ENCODE results near the gene MAP4K1. TPM values are rescaled to one million over a fixed set of nuclear protein-coding genes. Genes with fewer than 3 reads are reported as not detected.

Gene MAP4K1
- total RNA-seq, 1 experiment from 2014 or later: 0.56 TPM

DNA sequence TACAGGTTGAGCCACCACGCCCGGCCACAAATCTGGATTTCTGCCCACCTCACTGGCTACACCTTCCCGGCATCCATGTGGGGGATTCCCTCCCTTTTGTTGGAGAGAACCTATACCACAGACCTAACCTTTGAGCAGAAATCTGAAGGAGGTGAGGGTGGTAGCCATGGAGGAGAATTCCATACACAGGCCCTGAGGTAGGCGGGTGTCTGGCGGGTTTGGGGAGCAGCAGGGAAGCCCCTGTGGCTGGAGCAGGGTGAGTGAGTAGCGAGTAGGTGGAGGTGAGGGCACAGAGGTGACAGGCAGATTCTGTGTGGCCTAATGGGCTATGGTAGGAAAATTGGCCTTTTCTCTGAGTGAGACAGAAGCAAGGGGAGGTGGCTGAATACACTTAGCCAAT is 11.8 kb upstream of the MAP4K1 start:
- Mint-ChIP-seq H3K36me3 (ENCODE audit: insufficient read depth, unreplicated experiment) (peaks cover 85% of the 10 kb centered on the region), H3K27ac (ENCODE audit: low read depth, unreplicated experiment) (no peak overlapping the region), H3K4me1 (ENCODE audit: insufficient read depth, unreplicated experiment) (peaks cover 3% of the 10 kb centered on the region), H3K27me3 (ENCODE audit: insufficient read depth, unreplicated experiment) (no peaks in the 10 kb centered on the region), H3K4me3 (ENCODE audit: unreplicated experiment) (no peak overlapping the region), H3K9me3 (ENCODE audit: unreplicated experiment) (no peaks in the 10 kb centered on the region)
- no TSS peak for BruUV-seq (replicated peaks)
- no peak for DNase-seq (ENCODE audit: unreplicated experiment)
- ChIA-PET POLR2A (interaction anchor here (0.7 to 1.8 kb wide), 3 partner anchors 9 to 12 kb away, joined by 3 to 5 read pairs (median 4); partner anchors contain the start of gene EIF3K), CTCF (interaction anchor here (0.6 to 1.0 kb wide), 3 partner anchors 12 to 511 kb away, joined by 3 to 5 read pairs (median 3); no protein-coding TSS in a partner anchor)
- TF ChIP-seq, protein P1, sequence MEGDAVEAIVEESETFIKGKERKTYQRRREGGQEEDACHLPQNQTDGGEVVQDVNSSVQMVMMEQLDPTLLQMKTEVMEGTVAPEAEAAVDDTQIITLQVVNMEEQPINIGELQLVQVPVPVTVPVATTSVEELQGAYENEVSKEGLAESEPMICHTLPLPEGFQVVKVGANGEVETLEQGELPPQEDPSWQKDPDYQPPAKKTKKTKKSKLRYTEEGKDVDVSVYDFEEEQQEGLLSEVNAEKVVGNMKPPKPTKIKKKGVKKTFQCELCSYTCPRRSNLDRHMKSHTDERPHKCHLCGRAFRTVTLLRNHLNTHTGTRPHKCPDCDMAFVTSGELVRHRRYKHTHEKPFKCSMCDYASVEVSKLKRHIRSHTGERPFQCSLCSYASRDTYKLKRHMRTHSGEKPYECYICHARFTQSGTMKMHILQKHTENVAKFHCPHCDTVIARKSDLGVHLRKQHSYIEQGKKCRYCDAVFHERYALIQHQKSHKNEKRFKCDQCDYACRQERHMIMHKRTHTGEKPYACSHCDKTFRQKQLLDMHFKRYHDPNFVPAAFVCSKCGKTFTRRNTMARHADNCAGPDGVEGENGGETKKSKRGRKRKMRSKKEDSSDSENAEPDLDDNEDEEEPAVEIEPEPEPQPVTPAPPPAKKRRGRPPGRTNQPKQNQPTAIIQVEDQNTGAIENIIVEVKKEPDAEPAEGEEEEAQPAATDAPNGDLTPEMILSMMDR (IDR thresholded peaks at IDR 0.05; ENCODE audit: unreplicated experiment): no peak
- intact Hi-C loops (cut with micrococcal nuclease): no loop called here

GRCh38 chr19:38626401-38626800 is 8.6 kb upstream of the MAP4K1 start:
- no peak overlapping the region for H3K27ac Mint-ChIP-seq (ENCODE audit: low read depth, unreplicated experiment)
- TF ChIP-seq, protein P1 (IDR thresholded peaks at IDR 0.05; ENCODE audit: unreplicated experiment): no peak
- peaks cover 94% of the 10 kb centered on the region for H3K36me3 Mint-ChIP-seq (ENCODE audit: insufficient read depth, unreplicated experiment)
- BruUV-seq (replicated peaks): no TSS peak
- intact Hi-C loops (cut with micrococcal nuclease): no loop called here
- DNase-seq (ENCODE audit: unreplicated experiment): no peak
- H3K9me3 Mint-ChIP-seq (ENCODE audit: unreplicated experiment): no peaks in the 10 kb centered on the region
- ChIA-PET POLR2A (interaction anchor here (0.6 kb wide), 1 partner anchor 71 kb away, joined by 6 read pairs; no protein-coding TSS in a partner anchor), CTCF (interaction anchor here (1.5 to 2.2 kb wide), 2 partner anchors 8 to 63 kb away, joined by 3 to 17 read pairs; no protein-coding TSS in a partner anchor)
- H3K4me3 Mint-ChIP-seq (ENCODE audit: unreplicated experiment): no peak overlapping the region
- no peaks in the 10 kb centered on the region for H3K27me3 Mint-ChIP-seq (ENCODE audit: insufficient read depth, unreplicated experiment)
- no peaks in the 10 kb centered on the region for H3K4me1 Mint-ChIP-seq (ENCODE audit: insufficient read depth, unreplicated experiment)

- intact Hi-C loops (cut with micrococcal nuclease): no loop called here
- H3K9me3 Mint-ChIP-seq (ENCODE audit: unreplicated experiment): no peaks in the 10 kb centered on the region
- H3K4me1 Mint-ChIP-seq (ENCODE audit: insufficient read depth, unreplicated experiment): peaks cover 4% of the 10 kb centered on the region
- ChIA-PET CTCF (interaction anchor here (0.7 to 2.2 kb wide), 2 partner anchors 10 to 147 kb away, joined by 3 to 17 read pairs; no protein-coding TSS in a partner anchor), POLR2A (interaction anchor here (1.5 kb wide), 1 partner anchor 10 kb away, joined by 3 read pairs; no protein-coding TSS in a partner anchor)
- BruUV-seq (replicated peaks): no TSS peak
- peaks cover 94% of the 10 kb centered on the region for H3K36me3 Mint-ChIP-seq (ENCODE audit: insufficient read depth, unreplicated experiment)
- no peak overlapping the region for H3K4me3 Mint-ChIP-seq (ENCODE audit: unreplicated experiment)
- H3K27ac Mint-ChIP-seq (ENCODE audit: low read depth, unreplicated experiment): peak overlapping the region; percentile 51
- no peaks in the 10 kb centered on the region for H3K27me3 Mint-ChIP-seq (ENCODE audit: insufficient read depth, unreplicated experiment)
- TF ChIP-seq, protein P1 (IDR thresholded peaks at IDR 0.05; ENCODE audit: unreplicated experiment): no peak
- no peak for DNase-seq (ENCODE audit: unreplicated experiment)
These were observed 7.1 kb upstream of the MAP4K1 start for GRCh38 chr19:38624822-38625221.

- Mint-ChIP-seq H3K4me3 (ENCODE audit: unreplicated experiment) (peak overlapping the region; percentile 100), H3K36me3 (ENCODE audit: insufficient read depth, unreplicated experiment) (peaks cover 55% of the 10 kb centered on the region), H3K9me3 (ENCODE audit: unreplicated experiment) (no peaks in the 10 kb centered on the region), H3K4me1 (ENCODE audit: insufficient read depth, unreplicated experiment) (peaks cover 8% of the 10 kb centered on the region), H3K27ac (ENCODE audit: low read depth, unreplicated experiment) (peak overlapping the region; percentile 99), H3K27me3 (ENCODE audit: insufficient read depth, unreplicated experiment) (no peaks in the 10 kb centered on the region)
- intact Hi-C loops (cut with micrococcal nuclease): loop anchor here (5.0 kb wide), 2 partner anchors 62 to 77 kb away; no protein-coding TSS in a partner anchor
- BruUV-seq (replicated peaks): TSS peak; percentile 62
- DNase-seq (ENCODE audit: unreplicated experiment): no peak
- TF ChIP-seq, protein P1 (IDR thresholded peaks at IDR 0.05; ENCODE audit: unreplicated experiment): no peak
- ChIA-PET POLR2A (interaction anchor here (0.5 to 2.9 kb wide), 21 partner anchors 8 to 311 kb away, joined by 3 to 39 read pairs (median 4); partner anchors contain the start of genes ACTN4, HNRNPL, MRPS12 and PSMD8), CTCF (interaction anchor here (0.6 to 6.1 kb wide), 7 partner anchors 16 to 394 kb away, joined by 3 to 46 read pairs (median 3); no protein-coding TSS in a partner anchor)
These were observed 1.8 kb upstream of the MAP4K1 start for GRCh38 chr19:38619361-38620174.
